GM21360 (cell line): ENCODE measurements around the gene DPY30.

Experiments used
- ATAC-seq: cut with Tn5 transposase; IDR thresholded peaks from one replicate; pipeline ENCODE4 v1.9.1; 2021; ENCODE audit warnings: mild to moderate bottlenecking, moderate library complexity; ENCODE audit not compliant: unreplicated experiment

The DPY30 gene

DNA sequence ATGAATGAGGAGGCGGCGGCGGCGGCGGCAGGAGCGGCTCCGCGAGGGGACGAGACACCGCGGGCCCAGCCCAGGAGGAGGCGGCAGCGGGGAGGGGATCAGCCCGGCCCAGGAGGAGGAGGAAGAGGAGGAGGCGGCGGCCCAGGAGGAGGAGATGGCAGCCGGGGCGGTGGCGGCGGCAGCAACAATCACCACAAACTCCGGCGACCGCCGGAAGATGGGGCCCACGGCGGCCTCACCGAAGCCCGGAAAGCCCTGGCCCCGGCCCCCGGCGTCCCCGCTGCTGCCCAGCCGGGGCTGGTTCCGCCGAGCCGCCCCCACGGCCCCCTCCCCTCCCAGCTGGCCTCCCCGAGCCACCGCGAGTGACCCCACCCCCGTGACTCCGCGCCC, 29.3 kb downstream of the DPY30 start:
- peak; percentile 48 for ATAC-seq

- peak; percentile 28 for ATAC-seq
These were observed 29.9 kb downstream of the DPY30 start for GRCh38 chr2:32009516-32010256.

DNA sequence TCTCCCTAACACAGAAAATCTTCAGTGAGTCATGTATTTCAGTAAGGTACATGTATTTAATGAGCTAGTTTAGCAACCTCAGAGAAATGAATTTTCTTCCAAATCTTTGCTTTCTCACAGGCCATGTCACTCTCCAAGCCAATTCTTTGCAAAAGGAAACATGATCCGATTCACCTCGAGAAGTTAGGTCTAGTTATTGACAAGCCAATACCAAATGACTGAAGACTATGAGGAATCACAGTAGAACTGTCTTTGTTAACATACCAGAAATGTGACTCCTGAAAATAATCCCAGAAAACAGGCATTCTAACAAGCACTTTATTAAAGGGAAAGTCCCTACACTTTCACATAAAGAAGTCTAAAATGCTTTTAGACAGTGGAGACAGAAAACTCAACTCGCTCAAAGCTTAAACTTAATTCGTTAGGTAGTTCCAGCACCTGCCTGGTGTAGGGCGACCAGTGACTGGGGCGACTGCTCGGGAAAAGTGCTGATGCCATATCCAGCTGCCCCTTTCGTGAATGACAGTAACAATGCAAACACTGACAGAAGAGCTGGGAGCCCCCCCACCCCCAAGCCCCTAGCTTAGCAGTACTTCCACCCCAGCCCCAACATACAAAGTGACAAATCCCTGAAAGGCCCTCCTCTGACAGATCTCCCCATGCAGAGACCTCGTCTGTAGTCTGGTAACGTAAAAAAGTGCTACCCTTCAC, 30.6 kb downstream of the DPY30 start:
- no peak for ATAC-seq

DNA sequence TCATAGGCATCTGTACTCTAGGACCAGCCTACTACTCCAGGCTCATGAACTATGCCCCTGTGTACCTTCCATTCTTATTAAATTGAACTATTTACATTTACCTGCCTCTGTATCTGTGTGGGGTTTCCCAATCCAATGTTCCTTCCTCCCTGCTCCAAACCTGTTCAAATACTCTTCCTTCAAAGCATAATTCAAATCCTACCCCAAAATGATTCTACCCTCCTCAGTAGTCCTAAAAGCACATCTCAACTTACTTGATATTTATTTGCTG, 32.5 kb downstream of the DPY30 start:
- ATAC-seq: no peak

- ATAC-seq: no peak
These were observed 34.1 kb downstream of the DPY30 start for GRCh38 chr2:32005371-32005976.

GRCh38 chr2:32003791-32004190, 35.8 kb downstream of the DPY30 start:
- ATAC-seq: no peak

- ATAC-seq: no peak
These were observed 37.2 kb downstream of the DPY30 start for GRCh38 chr2:32002406-32002805.

DNA sequence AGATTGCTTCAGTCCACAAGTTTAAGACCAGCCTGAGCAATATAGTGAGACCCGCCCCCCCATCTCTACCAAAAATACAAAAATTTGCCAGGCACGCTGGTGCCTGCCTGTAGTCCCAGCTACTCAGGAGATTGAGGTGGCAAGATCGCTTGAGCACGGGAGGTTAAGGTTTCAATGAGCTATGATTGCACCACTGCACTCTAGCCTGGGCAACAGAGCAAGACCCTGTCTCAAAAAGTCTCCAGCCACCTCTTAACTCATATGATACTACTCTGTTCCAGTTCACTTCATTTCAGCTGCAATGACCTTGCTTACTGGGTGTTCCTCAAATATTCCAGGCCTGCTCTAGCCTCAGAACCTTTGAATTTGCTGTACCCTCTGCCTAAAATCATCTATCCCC, 40.2 kb downstream of the DPY30 start:
- ATAC-seq: no peak

- ATAC-seq: no peak
These were observed 40.7 kb downstream of the DPY30 start for GRCh38 chr2:31998731-31999383.

GRCh38 chr2:31997653-31998052, 42.0 kb downstream of the DPY30 start:
- no peak for ATAC-seq

GRCh38 chr2:31996571-31997150, 42.9 kb downstream of the DPY30 start:
- no peak for ATAC-seq

- ATAC-seq: no peak
These were observed 46.7 kb downstream of the DPY30 start for GRCh38 chr2:31992934-31993333.

- no peak for ATAC-seq
These were observed 47.5 kb downstream of the DPY30 start for GRCh38 chr2:31992025-31992579.

DNA sequence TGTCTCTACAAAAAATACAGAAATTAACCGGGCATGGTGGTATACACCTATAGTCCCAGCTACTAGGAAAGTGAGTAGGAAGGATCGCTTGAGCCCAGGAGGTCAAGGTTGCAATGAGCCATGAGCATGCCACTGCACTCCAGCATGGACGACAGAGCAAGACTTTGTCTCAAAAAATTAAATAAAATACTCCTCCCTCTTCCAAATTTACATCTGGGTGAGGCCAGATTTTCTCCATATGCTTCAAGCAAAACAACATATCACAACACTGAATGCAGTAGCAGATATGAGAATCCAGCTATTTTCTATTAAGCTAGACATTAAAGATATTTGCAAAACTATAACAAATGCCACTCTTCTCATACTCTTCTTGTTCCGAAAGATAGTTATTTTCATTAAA, 49.7 kb downstream of the DPY30 start:
- no peak for ATAC-seq

GRCh38 chr2:31987454-31988220, 52.0 kb downstream of the DPY30 start:
- no peak for ATAC-seq

DNA sequence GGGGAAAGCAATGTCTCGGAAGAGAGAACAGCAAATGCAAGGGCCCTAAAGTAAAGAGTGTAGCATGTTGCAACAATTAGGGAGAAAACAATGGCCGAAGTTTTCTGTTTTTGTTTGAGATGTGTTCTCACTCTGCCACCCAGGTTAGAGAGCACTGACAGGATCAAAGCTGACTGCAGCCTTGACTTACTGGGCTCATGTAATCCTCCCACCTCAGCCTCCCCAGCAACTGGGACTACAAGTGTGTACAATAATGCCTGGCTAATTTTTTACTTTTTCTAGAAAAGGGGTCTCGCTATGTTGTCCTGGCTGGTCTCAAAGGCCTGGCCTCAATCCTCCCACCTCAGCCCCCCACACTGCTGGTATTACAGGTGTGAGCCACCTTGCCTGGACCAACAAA, 52.7 kb downstream of the DPY30 start:
- ATAC-seq: no peak

GRCh38 chr2:31983762-31984467, 55.7 kb downstream of the DPY30 start:
- no peak for ATAC-seq

- peak; percentile 97 for ATAC-seq
These were observed 58.8 kb downstream of the DPY30 start for GRCh38 chr2:31980674-31981356.

GRCh38 chr2:31979956-31980355, 59.6 kb downstream of the DPY30 start:
- no peak for ATAC-seq
